Measurements from ENCODE around the gene ADGRB3. TPM values are rescaled to one million over a fixed set of nuclear protein-coding genes. Genes with fewer than 3 reads are reported as not detected.

Gene ADGRB3
- total and polyA plus RNA-seq, 2 donors (not counting 1 experiment from before 2014, with no cell fraction given), result not detected

- no peak overlapping the region for H3K27ac Mint-ChIP-seq
- DNase-seq (no peak), ATAC-seq (ENCODE audit: low read depth) (no peak)
- no peak overlapping the region for H3K4me3 Mint-ChIP-seq
- TF ChIP-seq EZH2 (IDR thresholded peaks at IDR 0.05; ENCODE audit: borderline replicate concordance, insufficient read depth, low read depth, low read length, poor library complexity, severe bottlenecking), result no peak
- ChIA-PET CTCF (no interaction called here), POLR2A (no interaction called here)
- H3K4me1 Mint-ChIP-seq, result no peaks in the 10 kb centered on the region
- Histone ChIP-seq H3K4me2 (replicated peaks; ENCODE audit: low read depth, low read length, poor library complexity, severe bottlenecking) (no peak overlapping the region), H3K4me1 (ENCODE audit: control insufficient read depth in 2 of 2, insufficient read depth in 2 of 2, low read length in 2 of 2) (no peaks in the 10 kb centered on the region), H4K20me1 (ENCODE audit: control insufficient read depth, insufficient read depth, low read length, poor library complexity, severe bottlenecking) (no peaks in the 10 kb centered on the region), H3K79me2 (ENCODE audit: control insufficient read depth, insufficient read depth, low read length) (no peaks in the 10 kb centered on the region), H2AFZ (ENCODE audit: insufficient read depth, low read depth, low read length, poor library complexity, severe bottlenecking) (no peak overlapping the region), H3K27me3 (replicated peaks in 1 of 4; ENCODE audit: control extremely low read depth in 1 of 4, control insufficient read depth in 3 of 4, insufficient read depth in 4 of 4, low read length in 3 of 4) (no peaks in the 10 kb centered on the region), H3K36me3 (replicated peaks in 1 of 2; ENCODE audit: control extremely low read depth in 1 of 2, control insufficient read depth in 1 of 2, extremely low read depth in 1 of 2, insufficient read depth in 2 of 2, low read length in 1 of 2) (no peaks in the 10 kb centered on the region), H3K4me3 (ENCODE audit: control extremely low read depth in 1 of 5, extremely low read depth in 1 of 5, insufficient read depth in 1 of 5, low read depth in 2 of 5, low read length in 4 of 5) (no peak overlapping the region), H3K9me3 (ENCODE audit: control extremely low read depth in 1 of 3, control insufficient read depth in 2 of 3, insufficient read depth in 1 of 3, low read length in 2 of 3) (peaks cover 0 to 6% (median 0%) of the 10 kb centered on the region in 3 donors), H3K27ac (ENCODE audit: low read length in 2 of 2) (no peak overlapping the region), H3K9ac (ENCODE audit: low read length) (no peak overlapping the region)
- H3K9me3 Mint-ChIP-seq (ENCODE audit: insufficient read depth), result peaks cover 15% of the 10 kb centered on the region
- intact Hi-C loops (cut with micrococcal nuclease), result no loop called here
- no peaks in the 10 kb centered on the region for H3K27me3 Mint-ChIP-seq
- WGBS (ENCODE audit: insufficient coverage), result 39% methylated on average over 3 of the region's 3 CpGs
Measured at GRCh38 chr6:69408886-69409285, 773.8 kb downstream of the ADGRB3 start.

- 100% methylated on average over 1 of the region's 2 CpGs for WGBS (ENCODE audit: insufficient coverage)
- H3K9me3 Mint-ChIP-seq (ENCODE audit: insufficient read depth), result peaks cover 2% of the 10 kb centered on the region
Measured at GRCh38 chr6:69416776-69417175, 781.7 kb downstream of the ADGRB3 start.

More at GRCh38 chr6:69416776-69417175, 781.7 kb downstream of the ADGRB3 start:
- H3K9ac ChIP-seq (ENCODE audit: low read length), result no peak overlapping the region
- H3K4me1 ChIP-seq (ENCODE audit: control insufficient read depth in 2 of 2, insufficient read depth in 2 of 2, low read length in 2 of 2), result no peaks in the 10 kb centered on the region
- H2AFZ ChIP-seq (ENCODE audit: insufficient read depth, low read depth, low read length, poor library complexity, severe bottlenecking), result no peak overlapping the region
- no peaks in the 10 kb centered on the region for H3K27me3 ChIP-seq (replicated peaks in 1 of 4; ENCODE audit: control extremely low read depth in 1 of 4, control insufficient read depth in 3 of 4, insufficient read depth in 4 of 4, low read length in 3 of 4)
- DNase-seq (no peak), ATAC-seq (ENCODE audit: low read depth) (no peak)
- no peaks in the 10 kb centered on the region for H3K4me1 Mint-ChIP-seq
- no peak overlapping the region for H3K27ac ChIP-seq (ENCODE audit: low read length in 2 of 2)
- no peak overlapping the region for H3K4me3 Mint-ChIP-seq
- intact Hi-C loops (cut with micrococcal nuclease), result no loop called here
- H3K4me2 ChIP-seq (replicated peaks; ENCODE audit: low read depth, low read length, poor library complexity, severe bottlenecking), result no peak overlapping the region
- no peaks in the 10 kb centered on the region for H3K27me3 Mint-ChIP-seq
- no peaks in the 10 kb centered on the region for H4K20me1 ChIP-seq (ENCODE audit: control insufficient read depth, insufficient read depth, low read length, poor library complexity, severe bottlenecking)
- H3K79me2 ChIP-seq (ENCODE audit: control insufficient read depth, insufficient read depth, low read length), result no peaks in the 10 kb centered on the region
- no peaks in the 10 kb centered on the region for H3K9me3 ChIP-seq (ENCODE audit: control extremely low read depth in 1 of 3, control insufficient read depth in 2 of 3, insufficient read depth in 1 of 3, low read length in 2 of 3)
- no peaks in the 10 kb centered on the region for H3K36me3 ChIP-seq (replicated peaks in 1 of 2; ENCODE audit: control extremely low read depth in 1 of 2, control insufficient read depth in 1 of 2, extremely low read depth in 1 of 2, insufficient read depth in 2 of 2, low read length in 1 of 2)
- ChIA-PET POLR2A (no interaction called here), CTCF (no interaction called here)
- H3K4me3 ChIP-seq (ENCODE audit: control extremely low read depth in 1 of 5, extremely low read depth in 1 of 5, insufficient read depth in 1 of 5, low read depth in 2 of 5, low read length in 4 of 5), result no peak overlapping the region
- H3K27ac Mint-ChIP-seq, result no peak overlapping the region
- TF ChIP-seq, protein P1, sequence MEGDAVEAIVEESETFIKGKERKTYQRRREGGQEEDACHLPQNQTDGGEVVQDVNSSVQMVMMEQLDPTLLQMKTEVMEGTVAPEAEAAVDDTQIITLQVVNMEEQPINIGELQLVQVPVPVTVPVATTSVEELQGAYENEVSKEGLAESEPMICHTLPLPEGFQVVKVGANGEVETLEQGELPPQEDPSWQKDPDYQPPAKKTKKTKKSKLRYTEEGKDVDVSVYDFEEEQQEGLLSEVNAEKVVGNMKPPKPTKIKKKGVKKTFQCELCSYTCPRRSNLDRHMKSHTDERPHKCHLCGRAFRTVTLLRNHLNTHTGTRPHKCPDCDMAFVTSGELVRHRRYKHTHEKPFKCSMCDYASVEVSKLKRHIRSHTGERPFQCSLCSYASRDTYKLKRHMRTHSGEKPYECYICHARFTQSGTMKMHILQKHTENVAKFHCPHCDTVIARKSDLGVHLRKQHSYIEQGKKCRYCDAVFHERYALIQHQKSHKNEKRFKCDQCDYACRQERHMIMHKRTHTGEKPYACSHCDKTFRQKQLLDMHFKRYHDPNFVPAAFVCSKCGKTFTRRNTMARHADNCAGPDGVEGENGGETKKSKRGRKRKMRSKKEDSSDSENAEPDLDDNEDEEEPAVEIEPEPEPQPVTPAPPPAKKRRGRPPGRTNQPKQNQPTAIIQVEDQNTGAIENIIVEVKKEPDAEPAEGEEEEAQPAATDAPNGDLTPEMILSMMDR (IDR thresholded peaks at IDR 0.05), result no peak
- TF ChIP-seq EZH2 (IDR thresholded peaks at IDR 0.05; ENCODE audit: borderline replicate concordance, insufficient read depth, low read depth, low read length, poor library complexity, severe bottlenecking), result no peak
